Colonic mucosa (tissue), 4 donors: Measurements from ENCODE around the gene ADGRB2. TPM values are rescaled to one million over a fixed set of nuclear protein-coding genes. Genes with fewer than 3 reads are reported as not detected.

Experiments used
- DNase-seq: peaks from one replicate; pipeline ENCODE4 v3.0.0-alpha.2; 2020
- H3K27ac ChIP-seq: fragments of 200-600 bp; one replicate; pipeline ENCODE4 v1.8.0; 2021
- H3K27me3 ChIP-seq: fragments of 200-600 bp; one replicate; pipeline ENCODE4 v1.8.0; 2021
- H3K36me3 ChIP-seq: fragments of 200-600 bp; one replicate; pipeline ENCODE4 v1.8.0; 2021
- H3K4me1 ChIP-seq: fragments of 200-600 bp; one replicate; pipeline ENCODE4 v1.8.0; 2021; ENCODE audit warnings: mild to moderate bottlenecking
- H3K4me3 ChIP-seq: fragments of 200-600 bp; one replicate; pipeline ENCODE4 v1.8.0; 2021
- H3K9ac ChIP-seq, 2 donors: one replicate each; pipeline ENCODE4 v1.7.0; 2013; ENCODE audit warnings: control low read depth in 2 of 2, low read depth in 2 of 2, low read length in 2 of 2
- H3K9me3 ChIP-seq: fragments of 200-600 bp; one replicate; pipeline ENCODE4 v1.8.0; 2021
- intact Hi-C: fragments of 100-400 bp; cut with DNase I; formaldehyde crosslinking; loops from one replicate; pipeline ENCODE4 v1.14.1; 2022
- total RNA-seq, 2 donors: library from RNA; stranded (reverse); fragmentation: NEBNext Ultra II Directional in 1 of 2; extraction: Animal tissue kit (Norgen Biotek cat#: 25700) in 1 of 2; gene quantifications; one replicate each; pipeline ENCODE4 v1.2.1, GENCODE V29; 2021
- TF ChIP-seq, protein P1 (sequence below): fragments of 200-600 bp; IDR thresholded peaks from one replicate; pipeline ENCODE4 v1.8.0; 2022; ENCODE audit warnings: antibody characterized with exemption, mild to moderate bottlenecking
- donor health status: healthy.
- donor health status: DM: no; HTN: no; CAD: no.
- donor health status: DM: no; HTN: no; CAD: no.

The ADGRB2 gene
- total RNA-seq, 2 donors from 2014 or later = 0.59 to 1.6 TPM

DNA sequence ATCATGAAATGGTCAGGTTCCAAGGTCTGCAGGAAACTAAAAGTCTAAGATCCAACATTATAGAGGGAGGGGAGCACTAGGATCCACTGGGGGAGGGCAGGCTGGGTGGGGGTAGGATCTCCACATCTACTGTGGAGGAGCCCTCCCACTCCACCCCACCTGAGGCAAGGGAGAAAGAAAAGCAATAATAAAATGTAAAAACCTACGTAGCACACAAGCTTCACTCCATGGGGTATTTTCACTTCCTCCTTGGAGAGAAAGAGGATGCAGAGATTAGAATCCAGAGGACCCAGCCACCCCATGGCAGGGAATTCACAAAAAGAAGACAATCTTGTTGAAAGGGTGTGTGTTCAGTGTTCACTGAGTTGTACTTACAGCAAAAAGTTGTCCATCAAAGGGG is 37.3 kb upstream of the ADGRB2 start:
- H3K4me1 ChIP-seq = no peaks in the 10 kb centered on the region
- no peak for DNase-seq
- H3K9ac ChIP-seq = no peak overlapping the region
- H3K4me3 ChIP-seq = no peak overlapping the region
- TF ChIP-seq, protein P1, sequence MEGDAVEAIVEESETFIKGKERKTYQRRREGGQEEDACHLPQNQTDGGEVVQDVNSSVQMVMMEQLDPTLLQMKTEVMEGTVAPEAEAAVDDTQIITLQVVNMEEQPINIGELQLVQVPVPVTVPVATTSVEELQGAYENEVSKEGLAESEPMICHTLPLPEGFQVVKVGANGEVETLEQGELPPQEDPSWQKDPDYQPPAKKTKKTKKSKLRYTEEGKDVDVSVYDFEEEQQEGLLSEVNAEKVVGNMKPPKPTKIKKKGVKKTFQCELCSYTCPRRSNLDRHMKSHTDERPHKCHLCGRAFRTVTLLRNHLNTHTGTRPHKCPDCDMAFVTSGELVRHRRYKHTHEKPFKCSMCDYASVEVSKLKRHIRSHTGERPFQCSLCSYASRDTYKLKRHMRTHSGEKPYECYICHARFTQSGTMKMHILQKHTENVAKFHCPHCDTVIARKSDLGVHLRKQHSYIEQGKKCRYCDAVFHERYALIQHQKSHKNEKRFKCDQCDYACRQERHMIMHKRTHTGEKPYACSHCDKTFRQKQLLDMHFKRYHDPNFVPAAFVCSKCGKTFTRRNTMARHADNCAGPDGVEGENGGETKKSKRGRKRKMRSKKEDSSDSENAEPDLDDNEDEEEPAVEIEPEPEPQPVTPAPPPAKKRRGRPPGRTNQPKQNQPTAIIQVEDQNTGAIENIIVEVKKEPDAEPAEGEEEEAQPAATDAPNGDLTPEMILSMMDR = no peak
- no peaks in the 10 kb centered on the region for H3K36me3 ChIP-seq
- no peaks in the 10 kb centered on the region for H3K9me3 ChIP-seq
- H3K27ac ChIP-seq = no peak overlapping the region
- no peaks in the 10 kb centered on the region for H3K27me3 ChIP-seq
- intact Hi-C loops = no loop called here

DNA sequence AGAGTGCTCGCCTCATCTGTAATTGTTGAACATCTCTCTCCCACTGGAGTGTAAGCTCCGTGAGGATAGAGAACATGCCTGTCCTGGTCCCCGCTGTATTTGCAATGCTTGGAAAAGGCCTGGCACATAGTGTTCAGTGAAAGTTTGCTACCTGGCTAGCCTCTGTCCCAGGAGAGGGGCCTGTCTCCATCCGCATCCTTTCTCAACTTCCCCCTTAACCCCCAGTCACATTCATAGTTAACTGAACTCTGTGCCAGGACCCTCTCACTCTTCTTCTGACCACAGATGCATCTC is 36.5 kb upstream of the ADGRB2 start:
- Histone ChIP-seq H3K4me1 (no peaks in the 10 kb centered on the region), H3K9me3 (no peaks in the 10 kb centered on the region), H3K27ac (no peak overlapping the region), H3K27me3 (no peaks in the 10 kb centered on the region), H3K9ac (no peak overlapping the region), H3K36me3 (no peaks in the 10 kb centered on the region), H3K4me3 (no peak overlapping the region)
- intact Hi-C loops = no loop called here
- no peak for DNase-seq
- TF ChIP-seq, protein P1 = no peak

DNA sequence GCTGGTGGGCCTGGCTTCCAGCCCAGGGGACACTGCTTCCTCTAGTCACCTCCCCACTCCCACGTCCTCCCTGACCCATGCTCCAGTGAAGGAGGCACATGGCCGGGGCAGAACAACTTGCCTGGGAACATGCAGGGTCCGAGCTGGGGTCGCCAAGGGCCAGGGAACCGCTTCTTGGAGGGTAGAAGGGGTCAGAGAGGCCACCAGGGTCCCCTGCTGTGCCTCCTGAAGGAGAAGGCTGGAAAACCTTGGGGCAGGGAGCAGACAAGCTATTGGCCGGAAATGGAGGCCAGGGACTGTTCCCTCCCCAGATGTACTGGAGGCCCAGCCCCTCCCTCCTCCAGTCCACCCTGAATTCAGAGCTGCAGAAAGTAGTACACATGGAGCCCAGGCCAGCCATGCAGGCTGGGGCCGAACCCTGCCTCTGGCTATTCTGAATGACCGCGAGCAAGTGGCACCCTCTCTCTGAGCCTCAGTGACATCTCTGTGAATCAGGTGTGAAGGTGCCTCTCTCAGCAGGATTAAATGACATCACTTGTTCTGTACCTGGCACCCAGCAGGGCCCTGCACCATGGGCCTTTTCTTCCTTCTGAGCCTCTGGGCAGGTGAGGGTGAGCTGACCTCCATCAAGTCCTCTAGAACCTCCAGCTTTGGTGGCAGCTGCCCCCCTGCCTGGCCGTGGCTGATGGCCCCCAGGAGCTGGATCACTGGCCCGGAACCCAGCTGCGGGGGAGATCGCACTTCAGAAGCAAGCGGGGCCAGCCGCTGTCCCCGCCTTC is 35.9 kb upstream of the ADGRB2 start:
- Histone ChIP-seq H3K9ac (no peak overlapping the region), H3K36me3 (no peaks in the 10 kb centered on the region), H3K4me1 (no peaks in the 10 kb centered on the region), H3K4me3 (no peak overlapping the region), H3K27me3 (no peaks in the 10 kb centered on the region), H3K27ac (no peak overlapping the region), H3K9me3 (no peaks in the 10 kb centered on the region)
- DNase-seq = no peak
- intact Hi-C loops = no loop called here
- TF ChIP-seq, protein P1 = no peak

DNA sequence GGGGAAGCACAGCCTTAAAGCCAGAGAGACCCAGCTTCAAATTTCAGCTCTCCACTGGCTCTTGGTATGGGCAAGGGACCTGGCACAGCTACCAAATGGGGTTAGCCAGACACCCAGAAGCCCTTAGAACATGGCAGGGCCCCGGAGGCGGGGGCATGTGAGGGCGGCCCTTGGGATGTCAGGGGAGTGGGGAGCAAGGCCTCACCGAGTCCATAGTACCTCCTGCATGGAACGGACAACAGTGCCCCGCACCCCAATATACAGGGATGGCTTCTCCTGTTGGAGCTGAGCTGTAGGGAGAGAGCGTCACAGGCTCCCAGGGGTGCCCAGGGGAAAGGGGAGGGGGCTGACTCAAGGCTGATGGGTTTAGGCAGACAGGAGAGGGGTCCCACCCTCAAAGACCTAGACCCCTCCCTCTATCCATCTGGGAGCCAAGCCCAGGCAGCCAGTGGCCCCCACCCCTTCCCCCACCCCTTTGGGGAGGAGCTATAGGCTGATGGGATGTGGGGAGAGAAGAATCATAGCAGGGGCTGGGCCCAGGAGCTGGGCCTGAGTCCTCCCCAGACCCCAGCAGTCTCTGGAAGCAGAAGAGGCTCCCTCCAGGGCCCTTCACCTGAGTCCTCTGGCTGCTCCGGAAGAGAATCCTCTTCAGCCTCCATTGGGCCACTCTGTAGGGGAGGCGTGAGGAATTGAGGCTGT is 35.2 kb upstream of the ADGRB2 start:
- H3K4me1 ChIP-seq = no peaks in the 10 kb centered on the region
- TF ChIP-seq, protein P1 = no peak
- no peaks in the 10 kb centered on the region for H3K27me3 ChIP-seq
- no peaks in the 10 kb centered on the region for H3K9me3 ChIP-seq
- H3K36me3 ChIP-seq = no peaks in the 10 kb centered on the region
- H3K27ac ChIP-seq = no peak overlapping the region
- intact Hi-C loops = no loop called here
- no peak for DNase-seq
- H3K9ac ChIP-seq = no peak overlapping the region
- H3K4me3 ChIP-seq = no peak overlapping the region

DNA sequence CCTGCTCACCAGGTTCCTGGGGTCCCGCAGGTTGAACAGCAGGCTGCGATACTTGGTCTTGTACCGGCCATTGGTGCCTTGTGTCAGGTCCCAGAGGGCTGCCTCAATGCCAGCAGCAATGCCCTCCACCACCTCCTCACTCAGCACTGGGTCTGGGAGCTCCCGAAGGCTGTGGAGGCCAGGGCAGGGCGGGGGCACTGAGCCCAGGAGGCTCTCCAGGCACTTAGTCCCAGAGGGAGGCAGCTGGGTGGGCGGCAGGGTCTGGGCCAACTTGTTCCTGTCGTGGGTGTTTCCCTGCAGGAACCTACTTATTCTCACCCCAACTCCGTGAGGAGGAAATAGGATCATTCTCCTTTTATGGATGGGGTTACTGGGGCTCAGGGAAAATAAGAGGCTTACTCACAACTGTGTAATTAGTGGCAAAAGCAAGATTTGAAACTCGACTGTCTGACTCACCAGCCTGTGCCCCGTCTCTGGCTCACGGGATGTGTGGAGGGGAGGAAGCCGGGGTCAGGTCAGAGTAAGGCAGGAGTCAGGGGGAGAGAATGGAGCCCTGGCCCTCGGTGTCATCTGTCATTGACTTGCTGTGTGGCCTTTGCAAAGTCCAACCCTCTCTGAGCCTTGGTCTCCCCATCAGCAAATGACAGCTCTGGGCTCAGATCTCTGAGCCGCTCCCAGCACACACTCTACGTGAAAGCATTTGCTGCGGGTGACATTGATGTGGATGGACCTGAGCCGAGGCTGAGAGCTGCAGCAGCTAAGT is 34.5 kb upstream of the ADGRB2 start:
- Histone ChIP-seq H3K9me3 (no peaks in the 10 kb centered on the region), H3K9ac (no peak overlapping the region), H3K27ac (no peak overlapping the region), H3K4me3 (no peak overlapping the region), H3K4me1 (no peaks in the 10 kb centered on the region), H3K27me3 (no peaks in the 10 kb centered on the region), H3K36me3 (no peaks in the 10 kb centered on the region)
- TF ChIP-seq, protein P1 = no peak
- intact Hi-C loops = no loop called here
- no peak for DNase-seq
